Dendritic cell treated with granulocyte-macrophage colony-stimulating factor and Interleukin-4, amounts not matched to agents 40 ng/mL and 50 ng/mL, for 4 days (primary cell): ENCODE measurements around the gene GRID2.

Experiments
- H3K27ac Mint-ChIP-seq: one replicate; pipeline ENCODE4 v1.8.0; 2022; ENCODE audit warnings: mild to moderate bottlenecking, mixed read lengths
- H3K27me3 Mint-ChIP-seq: one replicate; pipeline ENCODE4 v1.8.0; 2022; ENCODE audit warnings: mild to moderate bottlenecking, mixed read lengths
- H3K36me3 Mint-ChIP-seq: one replicate; pipeline ENCODE4 v1.8.0; 2022; ENCODE audit warnings: low read depth, mixed read lengths
- H3K4me1 Mint-ChIP-seq: one replicate; pipeline ENCODE4 v1.8.0; 2022; ENCODE audit warnings: low read depth, mixed read lengths
- H3K4me3 Mint-ChIP-seq: one replicate; pipeline ENCODE4 v1.8.0; 2022; ENCODE audit warnings: mild to moderate bottlenecking, moderate library complexity, mixed read lengths
- H3K9me3 Mint-ChIP-seq: one replicate; pipeline ENCODE4 v1.8.0; 2022; ENCODE audit warnings: mixed read lengths
- intact Hi-C: fragments of 100-400 bp; cut with micrococcal nuclease; formaldehyde crosslinking; loops from one replicate; pipeline ENCODE4 v1.15.0; 2022

Gene GRID2

DNA sequence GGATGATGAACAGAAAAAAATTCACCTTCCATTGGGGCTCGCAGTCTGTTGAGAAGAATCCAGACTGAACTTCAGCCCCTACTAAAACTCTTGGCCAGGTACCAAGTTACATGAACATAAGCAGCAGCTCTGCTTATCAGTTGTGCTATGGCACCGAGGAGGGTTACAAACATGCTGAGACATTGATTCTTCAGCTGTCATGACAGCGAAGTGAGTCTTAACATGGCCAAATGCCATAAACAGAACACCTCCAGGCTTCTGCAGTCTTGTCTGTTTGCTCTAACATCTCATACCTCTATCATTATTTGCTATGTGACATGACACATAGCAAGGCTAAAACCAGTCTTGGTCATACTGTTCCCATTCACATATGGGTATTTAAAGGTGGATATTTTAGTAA is 521.5 kb downstream of the GRID2 start:
- intact Hi-C loops = no loop called here
- H3K27me3 Mint-ChIP-seq = no peaks in the 10 kb centered on the region
- no peaks in the 10 kb centered on the region for H3K36me3 Mint-ChIP-seq
- no peak overlapping the region for H3K27ac Mint-ChIP-seq
- H3K4me3 Mint-ChIP-seq = no peak overlapping the region
- no peaks in the 10 kb centered on the region for H3K4me1 Mint-ChIP-seq
- H3K9me3 Mint-ChIP-seq = peaks cover 9% of the 10 kb centered on the region

DNA sequence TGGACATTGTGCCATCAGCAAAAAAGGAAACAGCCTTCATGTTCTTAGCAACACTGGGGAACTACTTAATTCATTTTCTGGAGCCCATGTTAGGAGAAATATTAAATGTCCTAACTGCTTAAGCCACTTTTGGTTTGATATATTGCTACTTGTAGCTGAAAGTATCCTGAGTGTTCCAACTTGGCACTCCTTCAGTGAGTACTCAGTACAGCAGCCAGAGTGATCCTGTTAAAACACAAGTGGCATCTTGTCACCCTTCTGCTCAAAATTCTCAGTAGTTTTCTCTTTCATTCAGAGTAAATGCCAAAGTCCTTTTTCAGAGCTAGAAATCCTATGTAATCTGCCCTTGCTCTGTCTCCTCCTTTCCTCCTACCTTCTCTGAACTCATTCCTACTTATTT is 522.0 kb downstream of the GRID2 start:
- H3K27ac Mint-ChIP-seq = no peak overlapping the region
- no peaks in the 10 kb centered on the region for H3K27me3 Mint-ChIP-seq
- H3K4me3 Mint-ChIP-seq = no peak overlapping the region
- intact Hi-C loops = no loop called here
- no peaks in the 10 kb centered on the region for H3K36me3 Mint-ChIP-seq
- H3K4me1 Mint-ChIP-seq = no peaks in the 10 kb centered on the region
- peaks cover 9% of the 10 kb centered on the region for H3K9me3 Mint-ChIP-seq

DNA sequence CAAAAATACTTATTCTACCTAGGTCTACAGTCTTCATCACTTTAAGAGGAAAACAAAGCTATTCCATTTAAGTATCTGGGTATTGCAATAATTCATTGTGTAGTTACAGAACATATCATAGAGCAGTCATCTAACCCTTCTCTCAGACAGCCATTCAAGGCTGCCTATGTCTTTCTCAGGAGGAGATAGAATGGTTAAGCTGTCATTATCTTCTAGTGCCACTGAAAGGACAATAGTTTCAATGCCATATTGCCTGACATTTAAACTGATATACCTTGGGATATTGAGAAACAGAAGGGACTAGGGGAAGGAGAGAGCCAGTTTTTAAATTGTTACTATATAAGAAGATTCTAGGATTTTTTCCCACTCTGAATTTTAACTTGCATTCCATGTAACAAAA is 527.0 kb downstream of the GRID2 start:
- Mint-ChIP-seq H3K27me3 (no peaks in the 10 kb centered on the region), H3K4me3 (no peak overlapping the region), H3K36me3 (no peaks in the 10 kb centered on the region), H3K9me3 (peaks cover 9% of the 10 kb centered on the region), H3K27ac (no peak overlapping the region), H3K4me1 (no peaks in the 10 kb centered on the region)
- intact Hi-C loops = no loop called here

DNA sequence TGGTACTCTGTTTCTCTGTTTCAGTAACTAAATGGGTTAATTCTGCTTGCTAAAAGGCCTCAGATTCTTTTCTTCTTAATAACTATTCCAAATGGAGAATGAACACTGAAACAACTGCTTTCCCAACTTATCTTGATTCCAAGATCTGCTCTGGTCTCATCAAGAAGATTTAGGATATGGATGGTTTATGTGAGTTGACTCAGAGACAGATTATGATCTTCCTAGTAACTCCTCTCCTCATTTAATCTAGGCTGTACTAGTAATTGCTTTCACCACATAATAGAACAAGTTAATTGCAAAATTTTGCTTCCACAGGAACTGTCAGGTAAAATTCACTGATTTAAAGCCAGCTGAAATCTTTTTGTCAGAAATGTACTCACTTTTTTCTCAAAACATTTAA is 537.1 kb downstream of the GRID2 start:
- Mint-ChIP-seq H3K27me3 (no peaks in the 10 kb centered on the region), H3K36me3 (no peaks in the 10 kb centered on the region), H3K9me3 (no peaks in the 10 kb centered on the region), H3K4me3 (no peak overlapping the region), H3K27ac (no peak overlapping the region), H3K4me1 (no peaks in the 10 kb centered on the region)
- intact Hi-C loops = no loop called here

DNA sequence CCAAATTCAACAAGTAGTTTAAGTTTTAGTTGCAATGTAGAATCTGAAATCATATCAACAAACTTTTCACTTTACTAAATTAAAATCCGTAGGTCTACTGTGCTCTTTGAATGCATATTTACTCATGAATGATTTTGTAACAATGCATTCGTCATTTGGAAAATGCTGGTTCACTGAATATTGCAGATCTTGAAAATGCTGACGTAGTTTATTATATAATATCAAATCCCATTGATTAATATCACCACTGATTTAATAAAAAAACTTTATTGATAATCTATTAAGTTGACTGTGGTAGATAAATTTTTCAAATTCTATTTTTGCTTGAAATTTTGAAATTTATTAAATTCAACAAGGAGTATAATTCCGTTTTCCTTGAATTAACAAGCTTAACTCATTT is 540.0 kb downstream of the GRID2 start:
- intact Hi-C loops = no loop called here
- H3K4me1 Mint-ChIP-seq = no peaks in the 10 kb centered on the region
- no peaks in the 10 kb centered on the region for H3K27me3 Mint-ChIP-seq
- H3K9me3 Mint-ChIP-seq = peaks cover 12% of the 10 kb centered on the region
- H3K4me3 Mint-ChIP-seq = no peak overlapping the region
- H3K27ac Mint-ChIP-seq = no peak overlapping the region
- no peaks in the 10 kb centered on the region for H3K36me3 Mint-ChIP-seq

DNA sequence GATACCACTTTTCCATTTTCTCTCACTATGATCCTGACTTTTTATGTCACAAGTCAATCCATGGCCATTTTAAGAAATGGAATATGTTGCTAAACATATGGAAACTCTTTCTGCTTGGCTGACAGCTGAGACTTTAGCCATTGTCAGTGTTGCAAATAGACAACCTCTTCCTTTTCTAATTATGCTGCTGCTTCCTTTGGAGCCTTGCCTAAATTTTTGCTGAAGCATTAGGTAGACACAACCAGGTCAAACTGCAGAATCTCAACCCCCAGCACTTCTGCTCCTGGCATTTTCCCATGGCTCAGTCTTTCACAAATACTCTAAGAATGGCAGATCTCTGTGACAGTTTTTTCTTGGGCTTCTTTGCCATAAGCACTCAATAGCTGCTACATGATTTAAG is 543.3 kb downstream of the GRID2 start:
- Mint-ChIP-seq H3K27ac (no peak overlapping the region), H3K4me3 (no peak overlapping the region), H3K36me3 (no peaks in the 10 kb centered on the region), H3K4me1 (no peaks in the 10 kb centered on the region), H3K27me3 (no peaks in the 10 kb centered on the region), H3K9me3 (peaks cover 12% of the 10 kb centered on the region)
- intact Hi-C loops = no loop called here

DNA sequence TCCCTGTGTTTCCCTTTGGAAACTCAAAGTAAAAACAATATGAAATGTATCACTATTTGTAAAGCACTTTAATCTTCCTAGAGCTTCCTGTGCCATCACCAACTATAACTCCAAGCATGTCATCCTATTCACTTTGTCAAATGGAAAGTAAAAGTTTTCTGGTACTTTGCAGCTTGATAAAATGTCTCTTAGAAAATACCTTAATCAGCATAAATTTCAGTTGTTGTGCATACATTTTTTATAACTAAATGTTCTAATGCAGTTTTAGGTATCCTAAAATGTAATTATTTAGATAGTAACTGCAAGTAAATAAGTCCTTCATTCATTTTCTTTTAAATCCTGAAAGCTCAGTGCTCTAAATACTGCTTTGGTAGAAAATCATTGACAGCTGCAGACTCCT is 558.7 kb downstream of the GRID2 start:
- intact Hi-C loops = no loop called here
- H3K27ac Mint-ChIP-seq = no peak overlapping the region
- no peaks in the 10 kb centered on the region for H3K9me3 Mint-ChIP-seq
- no peak overlapping the region for H3K4me3 Mint-ChIP-seq
- H3K27me3 Mint-ChIP-seq = no peaks in the 10 kb centered on the region
- no peaks in the 10 kb centered on the region for H3K4me1 Mint-ChIP-seq
- no peaks in the 10 kb centered on the region for H3K36me3 Mint-ChIP-seq

DNA sequence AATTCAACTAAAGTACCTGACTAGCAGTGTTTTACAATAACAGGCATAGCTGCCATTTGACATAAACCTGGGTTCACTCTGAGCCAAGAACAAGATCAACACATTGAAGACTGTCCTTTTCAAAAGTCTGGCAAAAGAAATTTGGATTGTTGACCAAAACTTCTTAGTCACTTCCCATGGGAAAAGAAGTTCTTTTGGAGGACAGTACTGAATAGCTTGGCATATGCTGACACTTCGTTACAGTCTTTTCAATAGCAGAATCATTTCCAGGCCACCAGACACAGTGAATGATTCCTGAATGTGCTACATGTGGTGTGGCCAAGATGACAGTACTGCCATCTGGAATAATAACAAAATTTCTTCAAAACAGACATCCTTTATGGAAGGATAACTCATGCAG is 560.3 kb downstream of the GRID2 start:
- Mint-ChIP-seq H3K27ac (no peak overlapping the region), H3K4me1 (no peaks in the 10 kb centered on the region), H3K4me3 (no peak overlapping the region), H3K36me3 (no peaks in the 10 kb centered on the region), H3K9me3 (no peaks in the 10 kb centered on the region), H3K27me3 (no peaks in the 10 kb centered on the region)
- intact Hi-C loops = no loop called here

DNA sequence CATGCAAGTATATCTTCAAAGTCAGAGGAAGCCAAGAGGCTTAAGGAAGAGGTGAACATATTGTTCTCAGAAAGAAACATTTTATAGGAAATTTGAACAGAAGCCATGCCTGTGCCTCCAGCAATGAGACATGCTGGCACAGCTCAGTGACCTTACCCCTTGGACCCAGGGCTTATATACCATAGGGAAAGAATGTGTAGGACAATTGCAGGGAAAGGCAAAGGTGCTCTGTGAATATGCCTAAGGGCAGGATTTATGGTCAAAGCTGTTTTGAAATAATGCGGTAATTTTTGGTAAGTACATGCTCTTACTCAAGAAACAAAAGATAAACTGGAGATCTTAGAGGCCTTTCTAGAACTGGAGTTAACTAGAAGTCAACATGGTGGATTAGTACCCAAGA is 568.8 kb downstream of the GRID2 start:
- H3K4me1 Mint-ChIP-seq = no peaks in the 10 kb centered on the region
- H3K27ac Mint-ChIP-seq = no peak overlapping the region
- no peaks in the 10 kb centered on the region for H3K9me3 Mint-ChIP-seq
- H3K36me3 Mint-ChIP-seq = no peaks in the 10 kb centered on the region
- H3K4me3 Mint-ChIP-seq = no peak overlapping the region
- intact Hi-C loops = no loop called here
- H3K27me3 Mint-ChIP-seq = no peaks in the 10 kb centered on the region

DNA sequence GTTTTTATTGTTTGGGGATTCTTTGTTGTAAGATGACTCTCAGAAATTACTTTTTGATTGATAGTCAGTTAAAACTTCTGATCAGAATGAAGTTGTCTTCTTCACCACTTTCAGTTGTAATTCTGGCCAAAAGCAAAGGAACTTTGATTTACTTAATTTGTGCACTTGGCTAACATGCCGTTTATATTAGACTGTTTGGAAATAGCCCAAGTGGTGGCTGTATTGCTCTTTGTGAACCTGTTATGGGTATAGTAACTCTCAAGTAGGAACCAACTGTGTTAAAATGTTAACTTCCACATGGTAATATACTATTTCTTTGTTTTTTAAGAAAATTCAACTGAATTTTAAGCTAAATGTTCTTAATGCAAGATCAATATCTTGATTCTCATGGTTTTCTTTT is 581.9 kb downstream of the GRID2 start:
- H3K27me3 Mint-ChIP-seq = no peaks in the 10 kb centered on the region
- H3K27ac Mint-ChIP-seq = no peak overlapping the region
- H3K9me3 Mint-ChIP-seq = peaks cover 8% of the 10 kb centered on the region
- no peaks in the 10 kb centered on the region for H3K4me1 Mint-ChIP-seq
- no peak overlapping the region for H3K4me3 Mint-ChIP-seq
- intact Hi-C loops = no loop called here
- no peaks in the 10 kb centered on the region for H3K36me3 Mint-ChIP-seq

DNA sequence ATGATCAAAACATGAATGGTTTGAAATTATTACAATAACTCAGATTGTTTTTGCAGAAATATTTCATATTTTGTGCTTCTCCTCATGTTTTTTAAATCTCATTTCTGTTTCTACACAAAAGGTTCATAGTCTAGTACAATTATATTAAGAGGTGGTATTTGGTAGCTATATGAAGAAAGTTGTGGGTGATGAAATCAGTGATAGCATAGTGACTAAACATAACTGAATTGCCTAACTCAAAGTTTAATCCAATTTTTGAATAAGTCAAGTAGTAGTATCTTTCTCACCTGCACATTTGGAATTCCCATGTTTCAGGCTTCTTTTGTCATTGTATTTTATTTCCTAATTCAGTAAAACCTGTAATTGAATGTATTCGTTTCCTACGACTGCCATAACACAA is 648.7 kb downstream of the GRID2 start:
- H3K27ac Mint-ChIP-seq = no peak overlapping the region
- H3K36me3 Mint-ChIP-seq = no peaks in the 10 kb centered on the region
- peaks cover 5% of the 10 kb centered on the region for H3K9me3 Mint-ChIP-seq
- no peaks in the 10 kb centered on the region for H3K4me1 Mint-ChIP-seq
- no peak overlapping the region for H3K4me3 Mint-ChIP-seq
- intact Hi-C loops = no loop called here
- H3K27me3 Mint-ChIP-seq = no peaks in the 10 kb centered on the region

DNA sequence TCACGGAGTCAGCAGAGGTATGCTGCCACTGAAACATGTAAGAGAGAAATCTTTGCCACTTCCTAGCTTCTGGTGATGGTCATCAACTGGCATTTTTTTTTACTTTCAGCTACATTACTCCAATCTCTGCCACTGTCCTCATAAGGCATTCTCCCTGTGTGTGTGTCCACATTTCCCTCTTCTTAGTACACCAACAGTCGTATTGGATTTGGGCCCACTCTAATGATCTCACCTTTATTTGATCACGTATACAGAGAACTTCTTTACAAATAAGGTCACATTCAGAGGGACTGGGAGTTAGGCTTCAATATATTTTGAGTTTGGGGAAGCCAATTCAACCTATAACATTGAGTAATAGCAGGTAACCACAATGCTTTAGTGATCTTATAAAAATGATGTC is 649.1 kb downstream of the GRID2 start:
- no peaks in the 10 kb centered on the region for H3K4me1 Mint-ChIP-seq
- H3K4me3 Mint-ChIP-seq = no peak overlapping the region
- H3K36me3 Mint-ChIP-seq = no peaks in the 10 kb centered on the region
- no peak overlapping the region for H3K27ac Mint-ChIP-seq
- peaks cover 8% of the 10 kb centered on the region for H3K9me3 Mint-ChIP-seq
- intact Hi-C loops = no loop called here
- no peaks in the 10 kb centered on the region for H3K27me3 Mint-ChIP-seq

DNA sequence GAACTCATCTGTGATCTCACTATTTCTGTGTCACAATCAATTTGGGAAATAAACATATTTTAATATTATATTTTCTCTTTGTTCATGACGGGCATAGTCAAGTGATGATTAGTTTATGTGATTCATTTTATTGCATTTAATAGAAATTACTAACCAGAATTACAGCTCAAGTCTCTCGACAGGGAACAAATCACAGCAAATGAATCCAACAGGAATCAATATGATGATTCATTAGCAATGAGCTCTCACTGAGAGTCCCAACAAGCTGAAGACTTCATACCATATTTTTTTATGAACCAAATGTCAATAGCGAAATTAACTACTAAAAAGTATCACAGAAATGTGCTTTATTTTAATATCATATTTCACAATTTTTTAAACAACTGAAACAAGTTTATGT is 649.7 kb downstream of the GRID2 start:
- no peaks in the 10 kb centered on the region for H3K36me3 Mint-ChIP-seq
- H3K27ac Mint-ChIP-seq = no peak overlapping the region
- H3K4me1 Mint-ChIP-seq = no peaks in the 10 kb centered on the region
- H3K4me3 Mint-ChIP-seq = no peak overlapping the region
- no peaks in the 10 kb centered on the region for H3K27me3 Mint-ChIP-seq
- intact Hi-C loops = no loop called here
- H3K9me3 Mint-ChIP-seq = peaks cover 8% of the 10 kb centered on the region

DNA sequence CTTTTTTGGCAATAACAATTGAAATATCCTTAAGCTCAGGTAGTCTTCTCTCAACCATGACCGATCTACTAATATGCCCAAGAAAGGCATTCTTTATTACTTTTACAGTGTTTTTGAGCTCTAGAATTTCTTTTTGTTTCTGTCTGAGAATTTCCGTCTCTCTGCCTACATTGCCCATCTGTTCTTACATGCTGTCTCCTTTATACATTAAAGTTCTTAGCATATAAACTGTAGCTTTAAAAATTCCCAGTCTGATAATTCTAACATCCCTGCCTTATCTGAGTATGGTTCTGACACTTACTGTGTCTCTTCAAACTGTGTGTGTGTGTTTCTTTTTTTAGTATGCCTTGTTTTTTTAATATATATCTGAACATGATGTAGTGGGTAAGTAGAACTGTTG is 658.1 kb downstream of the GRID2 start:
- Mint-ChIP-seq H3K27ac (no peak overlapping the region), H3K27me3 (no peaks in the 10 kb centered on the region), H3K36me3 (no peaks in the 10 kb centered on the region), H3K4me3 (no peak overlapping the region), H3K9me3 (peaks cover 44% of the 10 kb centered on the region), H3K4me1 (no peaks in the 10 kb centered on the region)
- intact Hi-C loops = no loop called here

DNA sequence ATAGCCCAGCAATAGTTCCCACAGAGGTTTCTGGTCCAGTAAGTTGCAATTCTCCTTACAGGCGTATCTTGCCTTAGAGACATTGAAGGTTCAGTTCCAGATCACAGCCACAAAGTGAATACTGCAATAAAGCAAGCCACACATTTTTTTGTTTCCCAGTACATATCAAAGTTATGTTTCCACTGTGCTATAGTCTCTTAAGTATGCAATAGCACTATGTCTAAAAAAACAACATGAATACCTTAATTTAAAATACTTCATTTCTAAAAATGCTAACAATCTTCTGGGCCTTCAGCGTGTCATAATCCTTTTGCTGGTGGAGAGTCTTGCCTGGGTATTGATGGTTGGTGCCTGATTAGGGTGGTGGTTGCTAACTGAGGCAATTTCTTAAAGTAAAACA is 659.1 kb downstream of the GRID2 start:
- Mint-ChIP-seq H3K4me1 (no peaks in the 10 kb centered on the region), H3K4me3 (no peak overlapping the region), H3K27ac (no peak overlapping the region), H3K36me3 (no peaks in the 10 kb centered on the region), H3K27me3 (no peaks in the 10 kb centered on the region), H3K9me3 (peaks cover 36% of the 10 kb centered on the region)
- intact Hi-C loops = no loop called here

DNA sequence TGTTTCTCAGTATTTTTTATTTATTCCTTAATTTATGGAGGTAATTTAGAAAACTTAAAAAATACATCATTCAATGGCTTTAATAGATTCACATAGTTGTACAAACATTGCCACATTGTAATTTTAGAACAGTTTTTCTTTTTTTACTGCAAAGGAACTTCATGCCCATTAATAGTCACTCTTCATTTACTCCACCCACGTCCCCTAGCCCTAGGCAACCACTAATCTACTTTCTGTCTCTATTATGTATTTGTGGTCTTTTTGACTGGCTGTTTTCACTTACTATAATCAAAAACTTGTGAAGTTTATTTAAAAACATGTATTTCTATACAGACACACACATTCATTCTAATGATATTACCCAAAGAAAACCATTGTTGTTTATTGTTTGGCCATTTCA is 664.8 kb downstream of the GRID2 start:
- H3K27ac Mint-ChIP-seq = no peak overlapping the region
- no peaks in the 10 kb centered on the region for H3K36me3 Mint-ChIP-seq
- H3K27me3 Mint-ChIP-seq = no peaks in the 10 kb centered on the region
- no peak overlapping the region for H3K4me3 Mint-ChIP-seq
- H3K4me1 Mint-ChIP-seq = no peaks in the 10 kb centered on the region
- H3K9me3 Mint-ChIP-seq = no peaks in the 10 kb centered on the region
- intact Hi-C loops = no loop called here
